Coronary artery (tissue), 2 donors: ENCODE data around the gene BBIP1.

Experiments
- DNase-seq: peaks from one replicate; pipeline ENCODE4 v3.0.0-alpha.2; 2017; ENCODE audit warnings: low spot score
- H3K27ac ChIP-seq, 2 donors: fragments of 200-600 bp; sonication (generic); one replicate each; pipeline ENCODE4 v1.5.1; 2016 to 2019
- H3K4me3 ChIP-seq: fragments of 200-600 bp; sonication (generic); 2 replicates; pipeline ENCODE4 v1.5.1; 2016; ENCODE audit warnings: mild to moderate bottlenecking, moderate library complexity
- TF ChIP-seq, protein P1 (sequence below): fragments of 200-600 bp; sonication (generic); IDR thresholded peaks from one replicate; pipeline ENCODE4 v1.5.1; 2019; ENCODE audit warnings: antibody characterized with exemption

The BBIP1 gene

DNA sequence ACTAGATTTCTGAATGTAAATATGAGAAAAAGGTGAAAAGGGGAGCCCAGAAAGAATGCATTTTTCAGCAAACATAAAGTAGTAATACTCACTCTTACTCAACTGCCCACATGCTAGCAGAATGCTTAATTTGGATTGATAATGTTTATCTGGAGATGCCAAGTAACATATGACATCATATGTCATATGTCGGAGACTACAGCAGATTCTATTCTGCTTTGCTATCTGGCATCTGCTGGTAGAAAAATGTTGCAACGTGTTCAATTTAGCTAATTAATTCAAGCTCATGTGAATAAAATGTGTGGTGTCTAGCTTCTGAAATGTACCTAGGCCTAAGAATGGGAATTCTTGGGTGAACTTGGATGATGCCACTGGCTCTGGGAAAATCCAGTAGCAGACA, 4.5 kb downstream of the BBIP1 start:
- no peak for DNase-seq
- Histone ChIP-seq H3K27ac (no peak overlapping the region), H3K4me3 (no peak overlapping the region)
- TF ChIP-seq, protein P1, sequence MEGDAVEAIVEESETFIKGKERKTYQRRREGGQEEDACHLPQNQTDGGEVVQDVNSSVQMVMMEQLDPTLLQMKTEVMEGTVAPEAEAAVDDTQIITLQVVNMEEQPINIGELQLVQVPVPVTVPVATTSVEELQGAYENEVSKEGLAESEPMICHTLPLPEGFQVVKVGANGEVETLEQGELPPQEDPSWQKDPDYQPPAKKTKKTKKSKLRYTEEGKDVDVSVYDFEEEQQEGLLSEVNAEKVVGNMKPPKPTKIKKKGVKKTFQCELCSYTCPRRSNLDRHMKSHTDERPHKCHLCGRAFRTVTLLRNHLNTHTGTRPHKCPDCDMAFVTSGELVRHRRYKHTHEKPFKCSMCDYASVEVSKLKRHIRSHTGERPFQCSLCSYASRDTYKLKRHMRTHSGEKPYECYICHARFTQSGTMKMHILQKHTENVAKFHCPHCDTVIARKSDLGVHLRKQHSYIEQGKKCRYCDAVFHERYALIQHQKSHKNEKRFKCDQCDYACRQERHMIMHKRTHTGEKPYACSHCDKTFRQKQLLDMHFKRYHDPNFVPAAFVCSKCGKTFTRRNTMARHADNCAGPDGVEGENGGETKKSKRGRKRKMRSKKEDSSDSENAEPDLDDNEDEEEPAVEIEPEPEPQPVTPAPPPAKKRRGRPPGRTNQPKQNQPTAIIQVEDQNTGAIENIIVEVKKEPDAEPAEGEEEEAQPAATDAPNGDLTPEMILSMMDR: no peak

DNA sequence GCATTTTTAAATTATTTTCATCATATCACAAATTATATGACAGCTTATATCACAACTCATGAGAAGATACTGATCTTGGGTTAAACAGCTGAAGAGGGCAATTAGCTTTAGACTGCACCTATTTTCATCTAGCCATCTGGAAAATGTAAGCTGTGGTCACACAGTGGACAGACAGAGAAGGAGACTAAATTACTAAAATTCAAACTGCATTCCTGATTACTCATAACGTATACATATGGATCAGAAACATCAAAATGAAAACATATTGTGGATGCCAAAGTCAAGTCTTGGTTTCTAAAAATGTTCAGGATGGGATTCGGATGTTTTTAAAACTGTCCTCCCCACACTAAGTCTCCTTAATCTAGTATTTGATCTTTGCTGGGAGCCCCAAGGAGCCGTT, 6.6 kb downstream of the BBIP1 start:
- Histone ChIP-seq H3K27ac (no peak overlapping the region), H3K4me3 (no peak overlapping the region)
- no peak for DNase-seq
- TF ChIP-seq, protein P1: no peak

DNA sequence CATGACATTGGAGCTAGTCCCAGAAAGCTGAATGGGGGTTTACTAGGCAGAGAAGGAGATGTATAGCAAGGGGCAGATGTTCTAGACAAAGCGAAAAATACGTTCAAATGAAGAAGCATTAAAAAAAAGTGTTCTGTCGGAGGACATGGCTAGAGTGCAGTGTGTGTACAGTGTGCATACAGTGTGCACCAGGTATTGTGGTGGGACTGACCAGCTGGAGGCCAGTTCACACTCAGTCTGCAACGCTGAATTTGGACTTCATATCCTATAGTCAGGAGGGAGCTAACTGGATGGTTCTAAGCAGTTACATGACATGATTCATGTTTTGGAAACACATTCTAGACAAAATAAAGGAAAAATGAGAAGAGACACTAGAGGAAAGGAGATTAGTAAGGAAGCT, 8.8 kb downstream of the BBIP1 start:
- Histone ChIP-seq H3K4me3 (no peak overlapping the region), H3K27ac (no peak overlapping the region)
- no peak for DNase-seq
- TF ChIP-seq, protein P1: no peak

DNA sequence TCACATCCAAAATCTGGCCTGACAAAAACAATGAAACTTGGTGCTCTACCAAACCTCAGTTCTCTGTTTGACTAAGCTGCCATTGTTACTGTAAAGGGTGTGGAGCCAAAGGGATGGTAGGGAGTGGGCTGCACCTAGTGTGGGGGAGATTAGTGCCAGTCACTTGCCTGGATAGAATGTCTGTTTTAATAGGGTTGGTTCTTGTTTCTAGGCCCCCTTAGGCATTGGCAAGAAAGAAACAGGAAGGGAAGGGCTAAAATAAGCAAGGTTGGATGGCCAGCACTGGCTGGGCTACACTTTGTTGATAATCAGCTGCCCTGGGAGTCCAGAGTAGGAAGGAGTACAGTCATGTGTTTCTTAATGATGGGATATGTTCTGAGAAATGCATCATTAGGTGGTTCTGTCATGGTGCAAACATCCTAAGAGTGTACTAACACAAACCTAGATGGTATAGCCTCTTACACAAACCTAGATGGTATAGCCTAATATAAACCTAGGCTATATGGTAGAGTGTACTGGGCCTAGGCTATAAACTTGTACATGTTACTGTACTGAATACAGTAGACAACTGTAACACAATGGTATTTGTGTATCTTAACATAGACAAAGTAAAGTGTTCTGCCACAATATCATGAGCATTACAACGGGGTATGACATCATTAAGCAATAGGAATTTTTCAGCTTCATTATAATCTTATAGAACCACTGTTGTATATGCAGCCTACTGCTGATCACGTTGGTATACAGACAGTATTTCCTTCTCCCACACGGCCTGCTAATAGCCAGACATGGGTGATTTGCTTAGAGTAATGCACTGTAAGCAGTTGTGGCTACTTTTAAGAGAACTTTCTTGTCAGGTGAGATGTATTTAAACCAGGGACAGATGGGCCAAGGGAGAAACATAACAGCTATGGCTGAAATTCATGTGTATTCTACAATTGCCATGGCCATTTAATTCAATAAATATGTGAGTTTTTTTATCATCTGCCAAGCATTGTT, 15.4 kb downstream of the BBIP1 start:
- no peak overlapping the region for H3K27ac ChIP-seq
- DNase-seq: no peak
- TF ChIP-seq, protein P1: no peak
- H3K4me3 ChIP-seq: no peak overlapping the region

DNA sequence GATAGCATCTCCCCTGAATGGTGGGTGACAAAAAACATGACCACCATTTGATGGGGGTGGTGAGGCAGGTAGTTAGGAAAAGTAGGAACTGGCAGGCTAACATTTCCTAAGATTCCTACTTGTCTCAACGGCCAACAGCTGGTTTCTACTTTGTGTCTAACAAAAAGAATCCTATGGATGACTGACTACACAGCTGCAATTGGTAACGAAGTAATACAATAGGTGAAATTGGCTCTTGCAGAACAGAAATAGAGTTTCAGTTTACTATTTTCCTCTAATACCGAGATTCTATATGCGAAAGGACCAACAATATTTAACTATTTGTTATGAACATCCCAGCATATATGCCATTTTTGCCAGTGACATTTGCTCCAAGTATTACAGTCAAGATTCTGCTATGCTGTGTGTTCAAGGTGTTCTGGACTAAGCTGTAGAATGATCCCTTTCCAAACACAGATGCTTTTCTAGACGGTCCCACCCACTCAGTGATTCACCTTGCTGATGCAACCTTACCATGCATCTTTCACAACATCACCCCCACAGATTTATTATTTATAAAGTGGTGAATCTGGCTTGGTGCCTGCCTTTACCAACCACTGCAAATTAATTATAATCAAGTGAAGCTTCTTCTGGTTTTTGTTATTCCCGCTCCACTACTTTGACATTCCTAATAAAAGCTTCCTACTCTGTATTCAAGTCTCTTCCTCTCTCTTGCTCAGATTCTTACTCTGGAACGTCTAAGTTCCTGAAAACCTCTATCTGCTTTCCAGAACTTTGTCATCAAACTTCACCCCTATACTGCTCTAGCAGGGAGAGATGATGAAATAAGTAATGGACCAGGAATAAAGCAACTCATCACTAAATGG, 16.8 kb downstream of the BBIP1 start:
- DNase-seq: no peak
- Histone ChIP-seq H3K4me3 (no peak overlapping the region), H3K27ac (no peak overlapping the region)
- TF ChIP-seq, protein P1: no peak

DNA sequence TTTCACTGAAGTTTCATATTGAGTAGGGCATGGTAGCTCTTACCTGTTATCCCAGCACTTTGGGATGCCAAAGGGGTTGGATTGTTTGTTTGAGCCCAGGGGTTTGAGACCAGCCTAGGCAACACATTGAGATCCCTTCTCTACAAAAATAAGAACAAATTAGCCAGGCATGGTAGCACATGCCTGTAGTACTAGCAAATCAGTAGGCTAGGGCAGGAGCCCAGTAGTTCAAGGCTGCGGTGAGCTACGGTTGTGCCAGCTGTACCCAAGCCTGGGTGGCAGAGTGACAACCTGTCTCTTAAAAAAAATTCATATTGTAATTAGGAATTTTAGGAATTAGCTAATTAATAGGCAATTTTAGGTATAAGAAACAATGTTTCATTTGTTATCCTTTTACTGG, 18.0 kb downstream of the BBIP1 start:
- TF ChIP-seq, protein P1: no peak
- Histone ChIP-seq H3K4me3 (no peak overlapping the region), H3K27ac (no peak overlapping the region)
- no peak for DNase-seq
